ENCODE data around the gene DDX24. TPM values are rescaled to one million over a fixed set of nuclear protein-coding genes. Genes with fewer than 3 reads are reported as not detected.

DDX24 gene
- polyA plus RNA-seq, 1 donor (not counting 4 experiments of a cell fraction or from before 2014, with no cell fraction given), result 171 TPM

GRCh38 chr14:94124582-94125377 lies 43.8 kb upstream of the DDX24 start:
- no peak overlapping the region for H3K4me2 ChIP-seq (ENCODE audit: control insufficient read depth, extremely low read depth, insufficient read depth, low read depth, low read length)
- no peaks in the 10 kb centered on the region for H4K20me1 ChIP-seq (ENCODE audit: control insufficient read depth, extremely low read depth, insufficient read depth, low read length)
- H3K9me3 ChIP-seq (ENCODE audit: control insufficient read depth, low read depth, low read length), result no peaks in the 10 kb centered on the region
- no peaks in the 10 kb centered on the region for H3K9me1 ChIP-seq (ENCODE audit: control insufficient read depth, extremely low read depth, insufficient read depth, low read length)
- no peak overlapping the region for H3K9ac ChIP-seq (ENCODE audit: control insufficient read depth, extremely low read depth, insufficient read depth, low read length)
- no peaks in the 10 kb centered on the region for H3K27me3 ChIP-seq (ENCODE audit: control insufficient read depth, extremely low read depth, insufficient read depth, low read length)
- H3K79me2 ChIP-seq (ENCODE audit: control insufficient read depth, insufficient read depth, low read length), result no peaks in the 10 kb centered on the region
- TF ChIP-seq EZH2 (IDR thresholded peaks at IDR 0.05; ENCODE audit: low read length) (no peak), CTCF (optimal IDR thresholded peaks at IDR 0.05 in 1 of 3, IDR thresholded peaks at IDR 0.05 in 1 of 3, conservative IDR thresholded peaks at IDR 0.05 in 1 of 3; ENCODE audit: extremely low read depth in 1 of 3, insufficient read depth in 2 of 3, low read length in 3 of 3) (no peak)
- H3K36me3 ChIP-seq (ENCODE audit: control insufficient read depth in 2 of 2, extremely low read depth in 1 of 2, insufficient read depth in 2 of 2, low read length in 2 of 2), result peaks cover 0 to 12% of the 10 kb centered on the region in 2 experiments
- H3K4me3 ChIP-seq (ENCODE audit: control insufficient read depth in 2 of 3, extremely low read depth in 1 of 3, insufficient read depth in 2 of 3, low read depth in 1 of 3, low read length in 3 of 3), result no peak overlapping the region
- no peak for DNase-seq (ENCODE audit: low read depth, low spot score)
- dilution Hi-C loops (cut with MboI; ENCODE audit: extremely low pct_ligation_motif_present, low sequenced_read_pairs), result no loop called here
- H3K27ac ChIP-seq (ENCODE audit: control insufficient read depth, insufficient read depth, low read length), result no peak overlapping the region
- no peak for FAIRE-seq
- H2AFZ ChIP-seq (ENCODE audit: control insufficient read depth, low read length), result no peak overlapping the region
- peaks cover 9% of the 10 kb centered on the region for H3K4me1 ChIP-seq (ENCODE audit: control insufficient read depth, extremely low read depth, insufficient read depth, low read length)

GRCh38 chr14:94123868-94124267 lies 42.9 kb upstream of the DDX24 start:
- H3K27me3 ChIP-seq (ENCODE audit: control insufficient read depth, extremely low read depth, insufficient read depth, low read length), result no peaks in the 10 kb centered on the region
- H3K9ac ChIP-seq (ENCODE audit: control insufficient read depth, extremely low read depth, insufficient read depth, low read length), result no peak overlapping the region
- no peaks in the 10 kb centered on the region for H3K9me3 ChIP-seq (ENCODE audit: control insufficient read depth, low read depth, low read length)
- H3K4me2 ChIP-seq (ENCODE audit: control insufficient read depth, extremely low read depth, insufficient read depth, low read depth, low read length), result no peak overlapping the region
- H3K36me3 ChIP-seq (ENCODE audit: control insufficient read depth in 2 of 2, extremely low read depth in 1 of 2, insufficient read depth in 2 of 2, low read length in 2 of 2), result peaks cover 0 to 12% of the 10 kb centered on the region in 2 experiments
- no peak for DNase-seq (ENCODE audit: low read depth, low spot score)
- H3K4me1 ChIP-seq (ENCODE audit: control insufficient read depth, extremely low read depth, insufficient read depth, low read length), result peaks cover 7% of the 10 kb centered on the region
- H3K9me1 ChIP-seq (ENCODE audit: control insufficient read depth, extremely low read depth, insufficient read depth, low read length), result no peaks in the 10 kb centered on the region
- H4K20me1 ChIP-seq (ENCODE audit: control insufficient read depth, extremely low read depth, insufficient read depth, low read length), result no peaks in the 10 kb centered on the region
- no peak overlapping the region for H3K27ac ChIP-seq (ENCODE audit: control insufficient read depth, insufficient read depth, low read length)
- dilution Hi-C loops (cut with MboI; ENCODE audit: extremely low pct_ligation_motif_present, low sequenced_read_pairs), result no loop called here
- TF ChIP-seq EZH2 (IDR thresholded peaks at IDR 0.05; ENCODE audit: low read length), result no peak
- TF ChIP-seq CTCF (optimal IDR thresholded peaks at IDR 0.05 in 1 of 3, IDR thresholded peaks at IDR 0.05 in 1 of 3, conservative IDR thresholded peaks at IDR 0.05 in 1 of 3; ENCODE audit: extremely low read depth in 1 of 3, insufficient read depth in 2 of 3, low read length in 3 of 3), result no peak
- no peak for FAIRE-seq
- no peak overlapping the region for H2AFZ ChIP-seq (ENCODE audit: control insufficient read depth, low read length)
- no peak overlapping the region for H3K4me3 ChIP-seq (ENCODE audit: control insufficient read depth in 2 of 3, extremely low read depth in 1 of 3, insufficient read depth in 2 of 3, low read depth in 1 of 3, low read length in 3 of 3)
- no peaks in the 10 kb centered on the region for H3K79me2 ChIP-seq (ENCODE audit: control insufficient read depth, insufficient read depth, low read length)

Measured in keratinocyte (primary cell).